GM12873 (cell line): Measurements from ENCODE around the gene FAM236B.
"Not testable (repeated sequence)": the region's sequence is repeated elsewhere in the genome, so short reads cannot be mapped to it uniquely, and the experiment has no call there.

Experiments
- TF ChIP-seq, protein P1 (sequence below): IDR thresholded peaks from 2 replicates; pipeline ENCODE4 v1.5.1; 2012; ENCODE audit warnings: low read depth, mild to moderate bottlenecking, moderate library complexity, low read length, control low read depth; ENCODE audit not compliant: insufficient read depth; ENCODE audit errors: missing control alignments

Gene FAM236B

DNA sequence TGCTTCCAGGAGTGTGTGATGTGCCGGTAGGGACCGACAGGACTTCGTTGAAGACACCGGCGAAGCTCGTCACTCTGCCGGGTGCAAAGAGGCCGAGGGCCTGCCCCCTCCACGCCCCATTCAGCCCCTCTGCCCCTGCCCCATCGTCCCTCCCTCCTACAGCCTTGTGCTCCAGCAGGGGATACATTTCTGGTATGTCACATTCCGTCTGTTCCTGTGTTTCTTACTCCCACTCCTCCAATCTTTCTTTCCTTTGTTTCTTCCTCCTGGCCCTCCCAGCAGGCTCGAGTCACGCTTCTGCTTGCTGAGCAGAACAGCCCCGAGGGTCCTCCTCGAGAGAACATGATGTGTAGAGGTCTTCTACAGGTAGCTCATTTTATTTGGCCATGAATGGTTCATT is at the start of gene FAM236B:
TSS of gene FAM236B (minus strand) at position 101 of the 400 bp plus-strand sequence. CDS start at position 1, 100 bp downstream.
- TF ChIP-seq, protein P1, sequence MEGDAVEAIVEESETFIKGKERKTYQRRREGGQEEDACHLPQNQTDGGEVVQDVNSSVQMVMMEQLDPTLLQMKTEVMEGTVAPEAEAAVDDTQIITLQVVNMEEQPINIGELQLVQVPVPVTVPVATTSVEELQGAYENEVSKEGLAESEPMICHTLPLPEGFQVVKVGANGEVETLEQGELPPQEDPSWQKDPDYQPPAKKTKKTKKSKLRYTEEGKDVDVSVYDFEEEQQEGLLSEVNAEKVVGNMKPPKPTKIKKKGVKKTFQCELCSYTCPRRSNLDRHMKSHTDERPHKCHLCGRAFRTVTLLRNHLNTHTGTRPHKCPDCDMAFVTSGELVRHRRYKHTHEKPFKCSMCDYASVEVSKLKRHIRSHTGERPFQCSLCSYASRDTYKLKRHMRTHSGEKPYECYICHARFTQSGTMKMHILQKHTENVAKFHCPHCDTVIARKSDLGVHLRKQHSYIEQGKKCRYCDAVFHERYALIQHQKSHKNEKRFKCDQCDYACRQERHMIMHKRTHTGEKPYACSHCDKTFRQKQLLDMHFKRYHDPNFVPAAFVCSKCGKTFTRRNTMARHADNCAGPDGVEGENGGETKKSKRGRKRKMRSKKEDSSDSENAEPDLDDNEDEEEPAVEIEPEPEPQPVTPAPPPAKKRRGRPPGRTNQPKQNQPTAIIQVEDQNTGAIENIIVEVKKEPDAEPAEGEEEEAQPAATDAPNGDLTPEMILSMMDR: not testable (repeated sequence)

DNA sequence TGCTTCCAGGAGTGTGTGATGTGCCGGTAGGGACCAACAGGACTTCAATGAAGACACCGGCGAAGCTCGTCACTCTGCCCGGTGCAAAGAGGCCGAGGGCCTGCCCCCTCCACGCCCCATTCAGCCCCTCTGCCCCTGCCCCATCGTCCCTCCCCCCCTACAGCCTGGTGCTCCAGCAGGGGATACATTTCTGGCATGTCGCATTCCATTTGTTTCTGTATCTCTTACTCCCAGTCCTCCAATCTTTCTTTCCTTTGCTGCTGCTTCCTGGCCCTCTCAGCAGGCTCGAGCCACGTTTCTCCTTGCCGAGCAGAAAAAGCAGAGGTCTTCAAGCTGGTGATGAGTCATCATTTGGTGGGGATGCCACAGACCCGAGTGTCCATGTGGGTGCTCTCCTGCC is 25.6 kb upstream of the FAM236B start, which contains the start of gene FAM236D:
TSS of gene FAM236D (minus strand) at position 101 of the 400 bp plus-strand sequence. CDS start at position 1, 100 bp downstream.
- TF ChIP-seq, protein P1: not testable (repeated sequence)

DNA sequence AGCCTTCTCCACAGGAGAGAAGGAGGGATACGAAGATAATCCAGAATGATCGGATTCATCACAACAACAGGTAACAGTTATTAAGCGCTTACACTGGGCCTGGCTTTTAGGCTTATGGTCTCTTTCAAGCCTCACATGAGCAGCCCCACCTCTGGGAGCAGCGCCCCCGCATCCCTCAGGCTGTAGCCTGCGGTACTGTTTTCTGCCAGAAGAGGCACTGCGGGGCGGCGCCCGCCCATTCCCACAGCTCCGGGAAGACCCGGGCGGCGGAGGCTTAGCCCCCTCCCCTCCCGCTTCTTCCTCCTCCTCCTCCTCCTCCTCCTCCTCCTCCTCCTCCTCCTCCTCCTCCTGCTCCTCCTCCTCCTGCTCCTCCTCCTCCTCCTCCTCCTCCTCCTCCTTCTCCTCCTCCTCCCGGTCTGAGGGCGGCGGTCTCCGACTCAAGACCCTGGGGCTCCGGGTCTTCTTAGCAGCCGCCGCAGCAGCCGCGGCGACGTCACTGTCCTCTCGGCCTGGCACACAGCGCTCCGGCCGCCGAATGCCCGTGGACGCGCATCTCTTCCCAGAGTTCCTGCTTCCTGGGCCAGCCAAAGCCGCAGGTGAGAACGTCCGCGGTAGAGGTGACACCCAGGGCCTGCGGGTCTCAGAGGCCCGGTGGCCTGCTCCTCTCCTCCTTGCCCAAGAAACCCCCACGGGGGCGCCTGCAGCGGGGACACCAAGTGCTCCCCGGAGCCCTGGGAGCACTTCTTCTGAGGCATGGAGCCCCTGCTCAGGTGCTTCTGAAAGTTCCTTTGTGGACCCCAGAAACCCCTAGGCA is 5.6 kb downstream of the FAM236B start, which contains the start of gene DMRTC1B:
TSS of gene DMRTC1B (plus strand) at position 238 of the 814 bp plus-strand sequence. CDS start 68,246 bp downstream, outside the sequence.
- TF ChIP-seq, protein P1: not testable (repeated sequence)

DNA sequence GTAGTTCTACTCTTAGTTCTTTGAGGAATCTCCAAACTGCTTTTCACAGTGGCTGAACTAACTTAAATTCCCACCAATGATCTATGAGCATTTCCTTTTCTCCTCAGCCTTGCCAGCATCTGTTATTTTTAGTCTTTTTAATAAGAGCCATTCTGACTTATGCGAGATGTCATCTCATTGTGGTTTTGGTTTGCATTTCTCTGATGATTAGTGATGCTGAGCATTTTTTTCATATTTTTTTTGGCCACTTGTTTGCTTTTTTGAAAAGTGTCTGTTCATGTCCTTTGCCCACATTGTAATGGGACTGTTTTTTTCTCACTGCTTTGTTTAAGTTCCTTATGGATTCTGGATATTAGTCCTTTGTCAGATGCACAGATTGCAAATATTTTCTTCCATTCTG is 46.9 kb downstream of the FAM236B start:
- TF ChIP-seq, protein P1: no peak
